Measurements from ENCODE around the gene EIF4H.

DNA sequence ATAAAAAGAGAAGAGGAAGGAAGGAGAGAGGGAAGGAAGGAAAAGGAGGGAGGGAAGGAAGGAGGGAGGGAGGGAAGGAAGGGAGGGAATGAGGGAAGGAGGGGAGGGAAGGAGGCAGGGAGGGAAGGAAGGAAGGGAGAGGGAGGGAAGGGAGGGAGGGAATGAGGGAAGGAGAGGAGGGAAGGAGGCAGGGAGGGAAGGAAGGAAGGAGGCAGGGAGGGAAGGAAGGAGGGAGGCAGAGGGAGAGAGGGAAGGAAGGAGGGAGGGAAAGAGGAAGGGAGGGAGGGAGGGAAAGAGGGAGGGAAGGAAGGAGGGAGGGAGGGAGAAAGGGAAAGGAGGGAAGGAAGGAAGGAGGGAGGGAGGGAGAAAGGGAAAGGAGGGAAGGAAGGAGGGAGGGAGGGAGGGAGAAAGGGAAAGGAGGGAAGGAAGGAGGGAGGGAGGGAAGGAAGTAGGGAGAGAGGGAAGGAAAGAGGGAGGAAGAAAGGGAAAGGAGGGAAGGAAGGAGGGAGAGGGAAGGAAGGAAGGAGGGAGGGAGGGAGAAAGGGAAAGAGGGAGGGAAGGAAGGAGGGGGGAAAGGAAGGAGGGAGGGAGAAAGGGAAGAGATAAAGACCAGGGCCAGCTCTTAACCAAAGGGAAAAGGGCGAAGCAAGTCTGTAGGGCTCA, 29.9 kb downstream of the EIF4H start:
- TF ChIP-seq, protein P1, sequence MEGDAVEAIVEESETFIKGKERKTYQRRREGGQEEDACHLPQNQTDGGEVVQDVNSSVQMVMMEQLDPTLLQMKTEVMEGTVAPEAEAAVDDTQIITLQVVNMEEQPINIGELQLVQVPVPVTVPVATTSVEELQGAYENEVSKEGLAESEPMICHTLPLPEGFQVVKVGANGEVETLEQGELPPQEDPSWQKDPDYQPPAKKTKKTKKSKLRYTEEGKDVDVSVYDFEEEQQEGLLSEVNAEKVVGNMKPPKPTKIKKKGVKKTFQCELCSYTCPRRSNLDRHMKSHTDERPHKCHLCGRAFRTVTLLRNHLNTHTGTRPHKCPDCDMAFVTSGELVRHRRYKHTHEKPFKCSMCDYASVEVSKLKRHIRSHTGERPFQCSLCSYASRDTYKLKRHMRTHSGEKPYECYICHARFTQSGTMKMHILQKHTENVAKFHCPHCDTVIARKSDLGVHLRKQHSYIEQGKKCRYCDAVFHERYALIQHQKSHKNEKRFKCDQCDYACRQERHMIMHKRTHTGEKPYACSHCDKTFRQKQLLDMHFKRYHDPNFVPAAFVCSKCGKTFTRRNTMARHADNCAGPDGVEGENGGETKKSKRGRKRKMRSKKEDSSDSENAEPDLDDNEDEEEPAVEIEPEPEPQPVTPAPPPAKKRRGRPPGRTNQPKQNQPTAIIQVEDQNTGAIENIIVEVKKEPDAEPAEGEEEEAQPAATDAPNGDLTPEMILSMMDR (conservative IDR thresholded peaks at IDR 0.05; ENCODE audit: low read depth, low read length), result no peak
- TF ChIP-seq EZH2 (IDR thresholded peaks at IDR 0.05; ENCODE audit: borderline replicate concordance, low read depth, low read length, poor library complexity, severe bottlenecking), result no peak

Measured in A673 (cell line).